Kidney (tissue), 14 donors: ENCODE measurements around the gene P2RX7. TPM values are rescaled to one million over a fixed set of nuclear protein-coding genes. Genes with fewer than 3 reads are reported as not detected.

Experiments used
- DNase-seq, 5 donors: peaks; one replicate each; pipeline ENCODE4 v3.0.0-alpha.2; 2013 to 2020
- FAIRE-seq: peaks from 2 replicates; lab custom pipeline; 2012; peaks lifted over from hg19 to GRCh38; lab: Jason Lieb, UNC
- H3K27ac ChIP-seq, 2 donors: one replicate each; pipeline ENCODE4 v1.7.0; 2013; ENCODE audit warnings: low read depth in 2 of 2, low read length in 2 of 2, inconsistent platforms in 1 of 2
- H3K27me3 ChIP-seq: one replicate; pipeline ENCODE4 v1.7.1; 2013; ENCODE audit warnings: low read length, inconsistent platforms; ENCODE audit not compliant: control insufficient read depth, insufficient read depth
- H3K36me3 ChIP-seq, 3 donors: one replicate each; pipeline versions ENCODE4 v1.7.0 to v1.7.1; 2013; ENCODE audit warnings: low read length in 3 of 3, control low read depth in 1 of 3, inconsistent platforms in 1 of 3; ENCODE audit not compliant: insufficient read depth in 3 of 3, control insufficient read depth in 2 of 3
- H3K4me1 ChIP-seq, 3 donors: one replicate each; pipeline versions ENCODE4 v1.7.0 to v1.7.1; 2013; ENCODE audit warnings: low read length in 3 of 3, inconsistent platforms in 1 of 3, low read depth in 1 of 3; ENCODE audit not compliant: control insufficient read depth in 2 of 3, insufficient read depth in 2 of 3
- H3K4me3 ChIP-seq, 3 donors: one replicate each; pipeline versions ENCODE4 v1.7.0 to v1.8.1; 2013; ENCODE audit warnings: low read length in 3 of 3, control low read depth in 1 of 3, inconsistent platforms in 1 of 3
- H3K9ac ChIP-seq, 3 donors: one replicate each; pipeline versions ENCODE4 v1.7.0 to v1.7.1; 2013; ENCODE audit warnings: low read length in 3 of 3, control low read depth in 1 of 3, inconsistent platforms in 1 of 3
- H3K9me3 ChIP-seq, 3 donors: one replicate each; pipeline versions ENCODE4 v1.7.0 to v1.7.1; 2013; ENCODE audit warnings: low read length in 3 of 3, control low read depth in 1 of 3, inconsistent platforms in 1 of 3; ENCODE audit not compliant: control insufficient read depth in 2 of 3, insufficient read depth in 1 of 3
- CTCF ChIP-seq: IDR thresholded peaks from 3 replicates; pipeline ENCODE4 v1.5.1; 2012; ENCODE audit warnings: mild to moderate bottlenecking, moderate library complexity, borderline replicate concordance; ENCODE audit not compliant: insufficient read depth; ENCODE audit errors: extremely low read depth
- intact Hi-C: fragments of 100-400 bp; cut with DNase I; formaldehyde crosslinking; loops from one replicate; pipeline ENCODE4 v1.11.1; 2022
- polyA plus RNA-seq: library from polyadenylated mRNA; stranded (reverse); fragments of 350-450 nt; fragmentation: Illumina TruSeq; extraction: RNeasy Lipid Tissue Mini Kit (QIAGEN cat#74804); gene quantifications from one replicate; pipeline ENCODE4 v1.2.3, GENCODE V29; 2014; ENCODE audit warnings: low read depth, low replicate concordance; ENCODE audit not compliant: insufficient read depth
- total RNA-seq: library from RNA; stranded (reverse); fragmentation: NEBNext Ultra II Directional; extraction: Animal tissue kit (Norgen Biotek cat#: 25700); gene quantifications from one replicate; pipeline ENCODE4 v1.2.1, GENCODE V29; 2021
- donor health status: control.
- donor health status: control.
- donor health status: control.
- donor health status: control.
- donor health status: control.
- donor health status: DM: yes; HTN: yes; CAD: no.
- donor health status: Normal renal cell carcinoma (clear cell type).

The P2RX7 gene
- total and polyA plus RNA-seq, 2 donors from 2014 or later: 0.45 to 3.5 TPM

GRCh38 chr12:121095544-121096198 lies 37.0 kb upstream of the P2RX7 start:
- Histone ChIP-seq H3K27me3 (no peaks in the 10 kb centered on the region), H3K4me1 (peaks cover 0 to 4% (median 4%) of the 10 kb centered on the region in 3 donors), H3K4me3 (peak overlapping the region; percentile 30 to 65 (median 62)), H3K27ac (no peak overlapping the region), H3K9ac (peak overlapping the region in 1 of 3 donors; percentile 19), H3K36me3 (no peaks in the 10 kb centered on the region), H3K9me3 (peaks cover 0 to 5% (median 0%) of the 10 kb centered on the region in 3 donors)
- FAIRE-seq (no peak), DNase-seq (peak; percentile 80 to 88 (median 84))
- intact Hi-C loops: no loop called here
- TF ChIP-seq CTCF: peak; percentile 61

- H3K4me1 ChIP-seq: peaks cover 0 to 4% (median 3%) of the 10 kb centered on the region in 3 donors
- no peak overlapping the region for H3K9ac ChIP-seq
- no peak for TF ChIP-seq CTCF
- H3K27me3 ChIP-seq: no peaks in the 10 kb centered on the region
- no peaks in the 10 kb centered on the region for H3K36me3 ChIP-seq
- DNase-seq: no peak
- H3K4me3 ChIP-seq: no peak overlapping the region
- intact Hi-C loops: no loop called here
- H3K27ac ChIP-seq: no peak overlapping the region
- H3K9me3 ChIP-seq: peaks cover 0 to 5% (median 0%) of the 10 kb centered on the region in 3 donors
- no peak for FAIRE-seq
Measured at GRCh38 chr12:121096199-121096798, 36.4 kb upstream of the P2RX7 start.

GRCh38 chr12:121099779-121100178 lies 32.9 kb upstream of the P2RX7 start:
- H3K4me1 ChIP-seq: peaks cover 0 to 4% (median 3%) of the 10 kb centered on the region in 3 donors
- no peak overlapping the region for H3K4me3 ChIP-seq
- DNase-seq: no peak
- no peak for FAIRE-seq
- H3K9ac ChIP-seq: no peak overlapping the region
- intact Hi-C loops: no loop called here
- H3K27ac ChIP-seq: no peak overlapping the region
- TF ChIP-seq CTCF: no peak
- H3K36me3 ChIP-seq: no peaks in the 10 kb centered on the region
- no peaks in the 10 kb centered on the region for H3K27me3 ChIP-seq
- H3K9me3 ChIP-seq: peaks cover 0 to 5% (median 0%) of the 10 kb centered on the region in 3 donors
